SK-N-SH treated with all-trans-retinoic acid at 6 μM for 48 hours (cell line): ENCODE data around the gene RER1.

Source experiments
- ATAC-seq: fragments of 200-7000 bp; cut with Tn5 transposase; 3 replicates; pipeline ENCODE4 v1.9.1; 2020; ENCODE audit warnings: mild to moderate bottlenecking, moderate library complexity
- ARNTL ChIP-seq: fragments of 450-650 bp; formaldehyde crosslinking; IDR thresholded peaks from 2 replicates; pipeline ENCODE4 v1.5.0; 2020; ENCODE audit warnings: low read depth, mild to moderate bottlenecking, moderate library complexity, borderline replicate concordance
- CREB5 ChIP-seq: fragments of 250-450 bp; sonication (Bioruptor Pico); IDR thresholded peaks from 2 replicates; pipeline ENCODE4 v1.5.1; 2020; ENCODE audit warnings: low read depth, mild to moderate bottlenecking, moderate library complexity
- CSDC2 ChIP-seq: fragments of 250-450 bp; sonication (Bioruptor Pico); IDR thresholded peaks from 2 replicates; pipeline ENCODE4 v1.5.0; 2020; ENCODE audit warnings: mild to moderate bottlenecking, moderate library complexity
- CSRNP3 ChIP-seq: fragments of 250-450 bp; sonication (Bioruptor Pico); IDR thresholded peaks from 2 replicates; pipeline ENCODE4 v1.5.1; 2021; ENCODE audit warnings: mild to moderate bottlenecking, moderate library complexity
- ESRRG ChIP-seq: fragments of 250-450 bp; sonication (Bioruptor Pico); IDR thresholded peaks from 2 replicates; pipeline ENCODE4 v1.6.1; 2021; ENCODE audit warnings: mild to moderate bottlenecking
- GLIS3 ChIP-seq: fragments of 250-450 bp; sonication (Bioruptor Pico); IDR thresholded peaks from 2 replicates; pipeline ENCODE4 v1.5.0; 2020; ENCODE audit warnings: mild to moderate bottlenecking, moderate library complexity
- ISL1 ChIP-seq: fragments of 250-450 bp; sonication (Bioruptor Pico); IDR thresholded peaks from 2 replicates; pipeline ENCODE4 v2.1.2; 2022; ENCODE audit warnings: mild to moderate bottlenecking, moderate library complexity
- OSR1 ChIP-seq: fragments of 250-450 bp; sonication (Bioruptor Pico); IDR thresholded peaks from 2 replicates; pipeline ENCODE4 v1.8.0; 2022; ENCODE audit warnings: moderate library complexity, mild to moderate bottlenecking, inconsistent platforms
- PATZ1 ChIP-seq: fragments of 250-450 bp; sonication (Bioruptor Pico); IDR thresholded peaks from 2 replicates; pipeline ENCODE4 v1.8.0; 2020; ENCODE audit warnings: mild to moderate bottlenecking, moderate library complexity, borderline replicate concordance
- POU6F1 ChIP-seq: fragments of 250-450 bp; sonication (Bioruptor Pico); IDR thresholded peaks from 2 replicates; pipeline ENCODE4 v1.8.0; 2021; ENCODE audit warnings: low read depth, mild to moderate bottlenecking, moderate library complexity, borderline replicate concordance
- PPARA ChIP-seq: fragments of 250-450 bp; sonication (Bioruptor Pico); IDR thresholded peaks from 2 replicates; pipeline ENCODE4 v1.5.0; 2020; ENCODE audit warnings: mild to moderate bottlenecking, borderline replicate concordance
- RARB ChIP-seq: fragments of 250-450 bp; sonication (Bioruptor Pico); IDR thresholded peaks from 2 replicates; pipeline ENCODE4 v1.8.0; 2021; ENCODE audit warnings: mild to moderate bottlenecking, moderate library complexity
- SNAI2 ChIP-seq: fragments of 250-450 bp; sonication (Bioruptor Pico); IDR thresholded peaks from 2 replicates; pipeline ENCODE4 v1.5.0; 2020; ENCODE audit warnings: mild to moderate bottlenecking, moderate library complexity
- TCF4 ChIP-seq: fragments of 250-450 bp; sonication (Bioruptor Pico); IDR thresholded peaks from 2 replicates; pipeline ENCODE4 v1.8.0; 2021; ENCODE audit warnings: mild to moderate bottlenecking, moderate library complexity, borderline replicate concordance
- TOX ChIP-seq: fragments of 250-450 bp; sonication (Bioruptor Pico); IDR thresholded peaks from 2 replicates; pipeline ENCODE4 v1.8.0; 2021; ENCODE audit warnings: mild to moderate bottlenecking, moderate library complexity, borderline replicate concordance
- ZC3H10 ChIP-seq: fragments of 250-450 bp; sonication (Bioruptor Pico); IDR thresholded peaks from 2 replicates; pipeline ENCODE4 v1.5.1; 2021; ENCODE audit warnings: mild to moderate bottlenecking, moderate library complexity
- ZFP3 ChIP-seq: fragments of 250-450 bp; sonication (Bioruptor Pico); IDR thresholded peaks from 2 replicates; pipeline ENCODE4 v1.5.0; 2020; ENCODE audit warnings: mild to moderate bottlenecking, moderate library complexity
- ZFP30 ChIP-seq: fragments of 450-650 bp; formaldehyde crosslinking; IDR thresholded peaks from 2 replicates; pipeline ENCODE4 v1.5.0; 2022; ENCODE audit warnings: mild to moderate bottlenecking, moderate library complexity
- ZNF565 ChIP-seq: fragments of 450-650 bp; formaldehyde crosslinking; conservative IDR thresholded peaks from 2 replicates; pipeline ENCODE4 v1.5.0; 2020; ENCODE audit warnings: low read depth, mild to moderate bottlenecking, moderate library complexity
- ZNF70 ChIP-seq: fragments of 450-650 bp; formaldehyde crosslinking; IDR thresholded peaks from 2 replicates; pipeline ENCODE4 v1.5.0; 2020; ENCODE audit warnings: mild to moderate bottlenecking, moderate library complexity
- ZNF8 ChIP-seq: fragments of 450-650 bp; formaldehyde crosslinking; IDR thresholded peaks from 2 replicates; pipeline ENCODE4 v1.5.0; 2020; ENCODE audit warnings: mild to moderate bottlenecking, moderate library complexity
- TF ChIP-seq, protein P1 (sequence below): fragments of 250-450 bp; sonication (Bioruptor Pico); IDR thresholded peaks from 2 replicates; pipeline ENCODE4 v1.5.0; 2020; ENCODE audit warnings: mild to moderate bottlenecking, moderate library complexity

Gene RER1

DNA sequence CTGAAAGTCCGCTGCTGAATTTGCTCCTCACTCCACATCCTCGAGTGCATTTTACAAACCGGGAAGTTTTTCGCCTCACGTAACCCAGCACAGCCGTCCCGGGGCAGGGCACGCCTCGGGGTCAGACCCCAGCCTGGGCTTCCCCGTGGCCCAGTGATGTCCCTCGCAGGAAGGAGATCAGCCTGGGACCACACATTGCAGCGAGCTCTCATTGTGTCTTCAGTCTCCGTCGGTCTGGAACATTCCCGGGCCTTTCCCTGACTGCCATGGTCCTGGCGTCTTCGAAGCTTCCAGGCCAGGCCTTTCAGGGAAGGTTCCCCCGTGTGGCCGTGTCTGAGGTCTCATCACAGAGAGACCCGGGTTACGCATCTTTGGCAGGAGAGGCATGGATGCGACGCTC lies 43.7 kb upstream of the RER1 start:
- ATAC-seq = no peak
- TF ChIP-seq CSDC2 (CRISPR knock-in tag) (no peak), ZFP30 (CRISPR knock-in tag) (no peak), PPARA (CRISPR knock-in tag) (no peak), ARNTL (CRISPR knock-in tag) (no peak), PATZ1 (no peak)
- TF ChIP-seq, protein P1, sequence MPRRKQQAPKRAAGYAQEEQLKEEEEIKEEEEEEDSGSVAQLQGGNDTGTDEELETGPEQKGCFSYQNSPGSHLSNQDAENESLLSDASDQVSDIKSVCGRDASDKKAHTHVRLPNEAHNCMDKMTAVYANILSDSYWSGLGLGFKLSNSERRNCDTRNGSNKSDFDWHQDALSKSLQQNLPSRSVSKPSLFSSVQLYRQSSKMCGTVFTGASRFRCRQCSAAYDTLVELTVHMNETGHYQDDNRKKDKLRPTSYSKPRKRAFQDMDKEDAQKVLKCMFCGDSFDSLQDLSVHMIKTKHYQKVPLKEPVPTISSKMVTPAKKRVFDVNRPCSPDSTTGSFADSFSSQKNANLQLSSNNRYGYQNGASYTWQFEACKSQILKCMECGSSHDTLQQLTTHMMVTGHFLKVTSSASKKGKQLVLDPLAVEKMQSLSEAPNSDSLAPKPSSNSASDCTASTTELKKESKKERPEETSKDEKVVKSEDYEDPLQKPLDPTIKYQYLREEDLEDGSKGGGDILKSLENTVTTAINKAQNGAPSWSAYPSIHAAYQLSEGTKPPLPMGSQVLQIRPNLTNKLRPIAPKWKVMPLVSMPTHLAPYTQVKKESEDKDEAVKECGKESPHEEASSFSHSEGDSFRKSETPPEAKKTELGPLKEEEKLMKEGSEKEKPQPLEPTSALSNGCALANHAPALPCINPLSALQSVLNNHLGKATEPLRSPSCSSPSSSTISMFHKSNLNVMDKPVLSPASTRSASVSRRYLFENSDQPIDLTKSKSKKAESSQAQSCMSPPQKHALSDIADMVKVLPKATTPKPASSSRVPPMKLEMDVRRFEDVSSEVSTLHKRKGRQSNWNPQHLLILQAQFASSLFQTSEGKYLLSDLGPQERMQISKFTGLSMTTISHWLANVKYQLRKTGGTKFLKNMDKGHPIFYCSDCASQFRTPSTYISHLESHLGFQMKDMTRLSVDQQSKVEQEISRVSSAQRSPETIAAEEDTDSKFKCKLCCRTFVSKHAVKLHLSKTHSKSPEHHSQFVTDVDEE (CRISPR knock-in tag) = no peak

- no peak for TF ChIP-seq CSDC2 (CRISPR knock-in tag)
- no peak for TF ChIP-seq SNAI2 (CRISPR knock-in tag)
- no peak for TF ChIP-seq TOX (CRISPR knock-in tag)
- TF ChIP-seq ZNF8 (CRISPR knock-in tag) = no peak
- no peak for TF ChIP-seq ESRRG (CRISPR knock-in tag)
- ATAC-seq = no peak
These were observed 43.0 kb upstream of the RER1 start for GRCh38 chr1:2348346-2349325.

DNA sequence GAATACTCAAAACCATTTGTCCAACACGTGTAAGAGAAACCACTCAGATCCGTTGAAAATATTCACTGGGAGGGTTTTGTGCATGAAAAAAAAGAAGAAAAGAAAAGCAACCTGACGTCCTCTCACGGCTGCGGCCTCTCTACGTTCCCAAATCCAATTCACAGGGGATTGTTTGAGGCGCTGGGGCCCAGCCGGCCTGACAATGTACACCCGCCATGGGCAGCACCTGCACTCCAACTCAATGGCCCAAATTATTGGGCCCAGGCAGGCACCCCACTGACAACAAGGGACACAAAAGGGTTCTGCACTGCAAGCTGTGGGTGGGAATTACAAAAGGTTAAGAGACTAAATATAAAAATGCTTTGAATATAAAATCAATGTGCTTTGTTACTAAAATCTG lies 41.8 kb upstream of the RER1 start:
- ATAC-seq = no peak
- TF ChIP-seq TCF4 (CRISPR knock-in tag) (no peak), ISL1 (CRISPR knock-in tag) (no peak), TOX (CRISPR knock-in tag) (no peak), CREB5 (CRISPR knock-in tag) (no peak), ZFP30 (CRISPR knock-in tag) (no peak), POU6F1 (CRISPR knock-in tag) (no peak), PPARA (CRISPR knock-in tag) (no peak), RARB (CRISPR knock-in tag) (no peak), ZFP3 (no peak), GLIS3 (CRISPR knock-in tag) (no peak), PATZ1 (no peak), ZNF70 (CRISPR knock-in tag) (no peak), ESRRG (CRISPR knock-in tag) (no peak), CSRNP3 (CRISPR knock-in tag) (no peak), ARNTL (CRISPR knock-in tag) (no peak), CSDC2 (CRISPR knock-in tag) (no peak), ZNF8 (CRISPR knock-in tag) (no peak), OSR1 (CRISPR knock-in tag) (no peak), ZNF565 (CRISPR knock-in tag) (no peak), ZC3H10 (CRISPR knock-in tag) (no peak)
